Aortic smooth muscle cell (primary cell): ENCODE measurements around the gene HNRNPCL1. TPM values are rescaled to one million over a fixed set of nuclear protein-coding genes. Genes with fewer than 3 reads are reported as not detected.

ENCODE experiments used
- total RNA-seq: library from RNA; depleted of rRNA; stranded (reverse); fragments of >200 nt; gene quantifications from 2 replicates; pipeline ENCODE4 v1.2.3, GENCODE V29; 2014

The HNRNPCL1 gene
- not detected in 2 replicates for total RNA-seq

GRCh38 chr1:12848620-12849019 is at the start of gene HNRNPCL1:
Gene HNRNPCL1, minus strand, starts transcription at chr1:12848720. Its CDS starts 431 bp downstream, at chr1:12848289.

GRCh38 chr1:12898170-12898569 is 49.6 kb upstream of the HNRNPCL1 start, which contains the start of gene PRAMEF10:
Gene PRAMEF10, minus strand, starts transcription at chr1:12898270. Its CDS starts 2,423 bp downstream, at chr1:12895847.

DNA sequence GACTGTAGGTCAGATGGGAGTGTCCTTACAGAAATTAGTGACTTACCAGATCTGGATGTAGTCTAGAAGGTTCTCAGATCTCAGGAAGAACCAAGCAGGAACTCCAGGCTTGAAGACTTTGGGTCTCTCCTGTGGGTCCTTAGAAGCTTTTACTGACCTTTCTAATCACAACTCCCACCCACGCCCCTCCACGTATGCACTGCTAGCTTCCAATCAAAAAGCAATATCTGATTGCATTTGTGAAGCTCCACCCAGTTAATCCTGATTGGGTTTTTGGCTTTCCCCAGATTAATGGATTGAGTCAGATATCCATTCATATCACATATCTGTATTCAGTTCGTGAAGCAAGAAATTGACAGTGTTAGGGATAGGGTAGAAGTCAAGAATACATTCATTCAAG is 37.6 kb upstream of the HNRNPCL1 start, which contains the start of gene PRAMEF4:
TSS of gene PRAMEF4 (minus strand) at position 101 of the 400 bp plus-strand sequence. CDS start 2,807 bp downstream, outside the sequence.

GRCh38 chr1:12856786-12857185 is 8.3 kb upstream of the HNRNPCL1 start, which contains the start of gene PRAMEF2:
Gene PRAMEF2, plus strand, starts transcription at chr1:12857086. Its CDS starts 1,924 bp downstream, at chr1:12859010.

GRCh38 chr1:12831310-12831709 is 17.2 kb downstream of the HNRNPCL1 start, which contains the start of gene PRAMEF11:
Gene PRAMEF11, minus strand, starts transcription at chr1:12831410. Its CDS starts 2,621 bp downstream, at chr1:12828789.

Other genes starting within 250 kb of the HNRNPCL1 start
- gene DHRS3, start 230.5 kb downstream of the HNRNPCL1 start, total RNA-seq = 37.7 and 61.7 TPM in 2 replicates
- not detected in 2 replicates for gene AADACL4, start 204.6 kb downstream of the HNRNPCL1 start, total RNA-seq
- not detected in 2 replicates for gene AADACL3, start 132.6 kb downstream of the HNRNPCL1 start, total RNA-seq
- not detected in 2 replicates for gene CFAP107, start 102.5 kb downstream of the HNRNPCL1 start, total RNA-seq
- gene PRAMEF12, start 75.0 kb downstream of the HNRNPCL1 start, total RNA-seq = not detected in 2 replicates
- gene PRAMEF1, start 57.3 kb downstream of the HNRNPCL1 start, total RNA-seq = not detected in 2 replicates
- gene PRAMEF11, start 17.3 kb downstream of the HNRNPCL1 start, total RNA-seq = not detected in 2 replicates
- not detected in 2 replicates for gene PRAMEF2, start 8.4 kb upstream of the HNRNPCL1 start, total RNA-seq
- not detected in 2 replicates for gene PRAMEF4, start 37.5 kb upstream of the HNRNPCL1 start, total RNA-seq
- gene PRAMEF10, start 49.5 kb upstream of the HNRNPCL1 start, total RNA-seq = not detected in 2 replicates
- gene PRAMEF7, start 67.9 kb upstream of the HNRNPCL1 start, total RNA-seq = not detected in 2 replicates
- not detected in 2 replicates for gene PRAMEF6, start 98.9 kb upstream of the HNRNPCL1 start, total RNA-seq
- not detected in 2 replicates for gene PRAMEF27, start 207.9 kb upstream of the HNRNPCL1 start, total RNA-seq
- gene HNRNPCL3, start 212.0 kb upstream of the HNRNPCL1 start, total RNA-seq = not detected in 2 replicates
- gene PRAMEF25, start 222.1 kb upstream of the HNRNPCL1 start, total RNA-seq = not detected in 2 replicates